ENCODE data around the gene MSLN. TPM values are rescaled to one million over a fixed set of nuclear protein-coding genes. Genes with fewer than 3 reads are reported as not detected.

Gene MSLN
- total RNA-seq, 4 donors from 2014 or later: 0.39 TPM; not detected in 3

DNA sequence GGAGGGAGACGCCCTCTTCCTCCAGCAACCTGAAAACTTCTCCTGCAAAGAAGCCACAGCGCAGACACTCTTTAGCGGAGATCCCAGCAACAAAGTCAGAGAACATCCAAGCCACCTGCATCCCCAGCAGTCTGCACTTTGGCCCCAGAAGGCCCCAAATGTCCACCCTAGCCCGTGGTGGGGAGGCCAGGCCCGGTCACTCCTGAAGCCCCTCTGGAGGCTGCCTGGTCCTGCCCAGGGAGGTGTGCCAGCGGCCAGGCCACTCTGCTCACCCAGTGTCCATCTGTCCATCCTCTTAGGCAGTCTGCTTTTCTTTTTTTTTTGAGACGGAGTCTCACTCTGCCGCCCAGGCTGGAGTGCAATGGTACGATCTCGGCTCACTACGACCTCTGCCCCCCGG, 28.2 kb upstream of the MSLN start:
- H3K36me3 ChIP-seq: peaks cover 43 to 77% (median 72%) of the 10 kb centered on the region in 4 donors
- H3K27me3 ChIP-seq: peaks cover 0 to 20% (median 8%) of the 10 kb centered on the region in 4 donors
- peaks cover 17 to 20% (median 18%) of the 10 kb centered on the region in 4 donors for H3K4me1 ChIP-seq
- intact Hi-C loops (cut with DNase I): no loop called here
- TF ChIP-seq CTCF (IDR thresholded peaks at IDR 0.05) (no peak), POLR2AphosphoS5 (IDR thresholded peaks at IDR 0.05) (no peak), POLR2A (IDR thresholded peaks at IDR 0.05; ENCODE audit: low read depth) (no peak)
- DNase-seq (ENCODE audit: extremely low spot score): no peak
- H3K27ac ChIP-seq (replicated peaks in 1 of 4): no peak overlapping the region
- no peak overlapping the region for H3K4me3 ChIP-seq
- WGBS: 93% methylated on average over 11 of the region's 12 CpGs
- no peaks in the 10 kb centered on the region for H3K9me3 ChIP-seq

- no peak for DNase-seq (ENCODE audit: extremely low spot score)
- Histone ChIP-seq H3K27me3 (peaks cover 0 to 14% (median 4%) of the 10 kb centered on the region in 4 donors), H3K4me3 (no peak overlapping the region), H3K27ac (replicated peaks in 1 of 4) (no peak overlapping the region), H3K36me3 (peaks cover 44 to 83% (median 78%) of the 10 kb centered on the region in 4 donors), H3K4me1 (peaks cover 11 to 14% (median 12%) of the 10 kb centered on the region in 4 donors), H3K9me3 (no peaks in the 10 kb centered on the region)
- WGBS: 85% methylated on average over 5 of the region's 13 CpGs
- TF ChIP-seq CTCF (IDR thresholded peaks at IDR 0.05) (no peak), EP300 (IDR thresholded peaks at IDR 0.05) (no peak), POLR2A (IDR thresholded peaks at IDR 0.05; ENCODE audit: low read depth) (no peak), POLR2AphosphoS5 (IDR thresholded peaks at IDR 0.05) (no peak)
- intact Hi-C loops (cut with DNase I): no loop called here
Measured at GRCh38 chr16:732936-733335, 27.6 kb upstream of the MSLN start.

GRCh38 chr16:733382-734207, 26.9 kb upstream of the MSLN start:
- WGBS: 84% methylated on average over 5 of the region's 34 CpGs
- Histone ChIP-seq H3K4me1 (peaks cover 4 to 8% (median 6%) of the 10 kb centered on the region in 4 donors), H3K4me3 (no peak overlapping the region), H3K27me3 (peaks cover 0 to 7% (median under 1%) of the 10 kb centered on the region in 4 donors), H3K36me3 (peaks cover 44 to 89% (median 82%) of the 10 kb centered on the region in 4 donors), H3K27ac (replicated peaks in 1 of 4) (no peak overlapping the region), H3K9me3 (no peaks in the 10 kb centered on the region)
- DNase-seq (ENCODE audit: extremely low spot score): no peak
- intact Hi-C loops (cut with DNase I): no loop called here
- no peak for TF ChIP-seq POLR2A (IDR thresholded peaks at IDR 0.05; ENCODE audit: low read depth)
- peak in 1 of 3 experiments; percentile 28 for TF ChIP-seq CTCF (IDR thresholded peaks at IDR 0.05)

DNA sequence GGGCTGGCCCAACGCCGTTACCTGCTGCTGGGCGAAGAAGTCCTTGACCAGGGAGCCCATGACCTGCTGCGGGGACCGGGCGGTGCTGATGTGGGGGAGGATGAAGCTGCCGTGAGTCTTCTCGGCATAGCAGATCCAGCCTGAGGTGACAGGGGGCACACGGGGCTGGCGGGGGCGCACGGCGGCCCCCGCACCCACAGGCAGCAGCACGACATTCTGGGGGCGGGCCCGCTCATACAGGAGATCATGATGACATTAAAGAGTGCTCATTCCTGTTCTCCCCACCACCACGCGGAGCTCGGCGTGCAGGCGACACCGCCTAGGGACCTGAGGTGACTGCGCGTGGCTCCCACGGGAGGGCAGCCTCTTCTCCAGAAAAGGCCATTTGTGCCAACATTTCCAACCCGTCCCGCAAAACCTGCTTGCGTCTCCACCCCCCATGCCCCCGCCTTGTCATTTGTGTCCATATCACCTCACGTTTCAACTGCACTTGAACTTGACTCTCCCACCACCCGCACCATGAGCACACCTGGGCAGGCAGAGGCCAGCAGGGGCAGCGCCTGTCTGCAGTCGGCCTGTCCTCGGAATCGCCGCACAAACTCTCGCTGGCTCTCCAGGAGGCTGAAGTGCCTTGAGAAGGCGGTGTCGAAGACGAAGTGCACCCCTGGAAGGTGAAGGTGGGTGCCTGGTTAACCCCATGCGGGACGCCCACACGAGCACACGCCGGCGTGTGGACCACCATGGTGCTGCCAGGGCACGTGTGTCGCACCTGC, 26.1 kb upstream of the MSLN start:
- no peaks in the 10 kb centered on the region for H3K9me3 ChIP-seq
- H3K27ac ChIP-seq (replicated peaks in 1 of 4): no peak overlapping the region
- peaks cover 44 to 97% (median 82%) of the 10 kb centered on the region in 4 donors for H3K36me3 ChIP-seq
- 93% methylated on average over 32 of the region's 49 CpGs for WGBS
- no peaks in the 10 kb centered on the region for H3K27me3 ChIP-seq
- intact Hi-C loops (cut with DNase I): no loop called here
- DNase-seq (ENCODE audit: extremely low spot score): no peak
- peaks cover under 1 to 2% (median 1%) of the 10 kb centered on the region in 4 donors for H3K4me1 ChIP-seq
- no peak for TF ChIP-seq POLR2A (IDR thresholded peaks at IDR 0.05; ENCODE audit: low read depth)
- no peak for TF ChIP-seq EP300 (IDR thresholded peaks at IDR 0.05)
- no peak for TF ChIP-seq POLR2AphosphoS5 (IDR thresholded peaks at IDR 0.05)
- no peak for TF ChIP-seq CTCF (IDR thresholded peaks at IDR 0.05)
- no peak overlapping the region for H3K4me3 ChIP-seq

All from esophagus muscularis mucosa (tissue), 4 donors.